Liver (tissue), 9 donors: Measurements from ENCODE around the gene ETV3. TPM values are rescaled to one million over a fixed set of nuclear protein-coding genes. Genes with fewer than 3 reads are reported as not detected.

ENCODE experiments used
- DNase-seq: peaks from one replicate; pipeline ENCODE4 v3.0.0-alpha.2; 2017; ENCODE audit warnings: low spot score
- H3K27ac ChIP-seq, 2 donors: one replicate each; pipeline ENCODE4 v1.7.0; 2013; ENCODE audit warnings: inconsistent platforms in 2 of 2, low read length in 2 of 2, control low read depth in 1 of 2, low read depth in 1 of 2, mild to moderate bottlenecking in 1 of 2
- H3K27me3 ChIP-seq, 4 donors: one replicate each; pipeline versions ENCODE4 v1.6.1 to v1.7.0; 2013; ENCODE audit warnings: low read length in 3 of 4, inconsistent platforms in 1 of 4, mild to moderate bottlenecking in 1 of 4, moderate library complexity in 1 of 4; ENCODE audit not compliant: control insufficient read depth in 4 of 4, insufficient read depth in 4 of 4
- H3K36me3 ChIP-seq, 4 donors: one replicate each; pipeline versions ENCODE4 v1.6.1 to v1.7.0; 2013; ENCODE audit warnings: low read length in 3 of 4, mild to moderate bottlenecking in 3 of 4, low read depth in 1 of 4, moderate library complexity in 1 of 4; ENCODE audit not compliant: control insufficient read depth in 4 of 4, insufficient read depth in 3 of 4
- H3K4me1 ChIP-seq, 4 donors: one replicate each; pipeline versions ENCODE4 v1.6.1 to v1.7.0; 2013; ENCODE audit warnings: low read length in 3 of 4, mild to moderate bottlenecking in 3 of 4, moderate library complexity in 1 of 4; ENCODE audit not compliant: control insufficient read depth in 4 of 4, insufficient read depth in 4 of 4
- H3K4me3 ChIP-seq, 3 donors: one replicate each; pipeline versions ENCODE4 v1.6.1 to v1.7.0; 2013; ENCODE audit warnings: low read length in 3 of 3, control low read depth in 1 of 3, low read depth in 1 of 3, mild to moderate bottlenecking in 1 of 3
- H3K9ac ChIP-seq, 2 donors: one replicate each; pipeline ENCODE4 v1.7.0; 2013; ENCODE audit warnings: low read length in 2 of 2, mild to moderate bottlenecking in 2 of 2, moderate library complexity in 2 of 2, control low read depth in 1 of 2, low read depth in 1 of 2
- H3K9me3 ChIP-seq, 4 donors: one replicate each; pipeline versions ENCODE4 v1.6.1 to v1.7.0; 2013; ENCODE audit warnings: low read length in 3 of 4; ENCODE audit not compliant: control insufficient read depth in 4 of 4
- ATF3 ChIP-seq: IDR thresholded peaks from 2 replicates; pipeline ENCODE4 v1.6.1; 2016; ENCODE audit warnings: antibody characterized with exemption
- EGR1 ChIP-seq, 2 donors: IDR thresholded peaks; 2 replicates each; pipeline ENCODE4 v1.6.1; 2016 to 2018; ENCODE audit warnings: antibody characterized with exemption in 2 of 2, low read depth in 2 of 2
- FOXA1 ChIP-seq: IDR thresholded peaks from 2 replicates; pipeline ENCODE4 v1.6.1; 2016; ENCODE audit warnings: antibody characterized with exemption
- FOXA2 ChIP-seq: IDR thresholded peaks from 2 replicates; pipeline ENCODE4 v1.6.1; 2016; ENCODE audit warnings: antibody characterized with exemption
- GABPA ChIP-seq, 2 donors: IDR thresholded peaks in 1 of 2; conservative IDR thresholded peaks in 1 of 2; 2 replicates each; pipeline ENCODE4 v1.6.1; 2016; ENCODE audit warnings: antibody characterized with exemption in 2 of 2, mild to moderate bottlenecking in 1 of 2, moderate library complexity in 1 of 2
- HNF4A ChIP-seq, 2 donors: conservative IDR thresholded peaks; 2 replicates each; pipeline ENCODE4 v1.6.1; 2016; ENCODE audit warnings: antibody characterized with exemption in 2 of 2, mild to moderate bottlenecking in 2 of 2
- HNF4G ChIP-seq: IDR thresholded peaks from 2 replicates; pipeline ENCODE4 v1.6.1; 2016; ENCODE audit warnings: antibody characterized with exemption
- JUND ChIP-seq, 2 donors: IDR thresholded peaks; 2 replicates each; pipeline ENCODE4 v1.6.1; 2016; ENCODE audit warnings: antibody characterized with exemption in 2 of 2
- MAX ChIP-seq: IDR thresholded peaks from 2 replicates; pipeline ENCODE4 v1.6.1; 2016; ENCODE audit warnings: antibody characterized with exemption
- NR2F2 ChIP-seq: IDR thresholded peaks from 2 replicates; pipeline ENCODE4 v1.6.1; 2016; ENCODE audit warnings: antibody characterized with exemption
- RXRA ChIP-seq, 2 donors: IDR thresholded peaks; 2 replicates each; pipeline ENCODE4 v1.6.1; 2017 to 2018; ENCODE audit warnings: antibody characterized with exemption in 2 of 2, mild to moderate bottlenecking in 1 of 2
- SP1 ChIP-seq: IDR thresholded peaks from 2 replicates; pipeline ENCODE4 v1.6.1; 2018; ENCODE audit warnings: antibody characterized with exemption, mild to moderate bottlenecking
- TAF1 ChIP-seq: conservative IDR thresholded peaks from 2 replicates; pipeline ENCODE4 v1.6.1; 2016; ENCODE audit warnings: antibody characterized with exemption, mild to moderate bottlenecking
- WGBS: extraction: QIAGEN DNeasy Blood & Tissue Kit; methylation state at CpG from one replicate; pipeline ENCODE4 v1.1.7; 2013; 5-methylcytosine and 5-hydroxymethylcytosine counted together
- polyA plus RNA-seq, 2 donors: library from polyadenylated mRNA; stranded (reverse) in 1 of 2; unstranded in 1 of 2; fragments of 200-250 nt in 1 of 2; fragments of >200 nt in 1 of 2; fragmentation: Nextera tagmentation in 1 of 2; extraction: Ambion mirVana in 1 of 2; gene quantifications; one replicate each; pipeline versions ENCODE4 v1.2.1 to v1.2.3, GENCODE V29; 2013 to 2015
- total RNA-seq, 2 donors: library from RNA; depleted of rRNA; stranded (reverse); fragments of >200 nt; gene quantifications; one replicate each; pipeline ENCODE4 v1.2.3, GENCODE V29; 2014
- TF ChIP-seq, protein P1 (sequence below): IDR thresholded peaks from 2 replicates; pipeline ENCODE4 v1.6.1; 2016; ENCODE audit warnings: antibody characterized with exemption, mild to moderate bottlenecking
- TF ChIP-seq, protein P2 (sequence below): fragments of 150-350 bp; IDR thresholded peaks from 2 replicates; pipeline ENCODE4 v1.5.1; 2017; ENCODE audit warnings: improper control_type of control experiment, low read depth, low read length; ENCODE audit not compliant: missing input control
- donor health status: healthy.
- donor health status: healthy.
- donor health status: healthy.
- donor health status: healthy.
- donor health status: healthy.

ETV3 gene
- total and polyA plus RNA-seq, 4 donors = 2.0 to 10.8 (median 5.3) TPM

GRCh38 chr1:157113631-157114030, 24.6 kb downstream of the ETV3 start:
- peaks cover 0 to 2% (median 2%) of the 10 kb centered on the region in 4 donors for H3K27me3 ChIP-seq

DNA sequence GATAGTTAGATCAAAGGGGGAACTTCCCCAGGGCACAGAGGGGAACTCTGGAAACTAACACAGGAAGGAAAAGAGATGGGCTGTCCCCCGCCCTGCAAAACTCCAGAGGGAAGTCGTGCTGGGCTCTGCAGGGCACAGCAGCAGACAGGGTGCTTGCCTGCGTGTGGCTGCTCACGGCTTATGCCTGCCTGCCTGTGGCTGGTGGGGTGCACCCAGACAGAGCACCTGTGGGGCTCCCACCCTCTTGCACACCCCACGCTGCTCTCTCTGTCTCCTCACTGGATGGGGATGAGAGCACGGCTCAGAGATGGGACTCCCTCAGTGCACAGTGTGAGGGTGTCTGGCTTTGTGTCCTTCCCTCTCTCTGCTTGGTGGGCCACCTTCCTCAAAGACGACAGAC, 25.1 kb downstream of the ETV3 start:
- 68% methylated on average over 7 of the region's 7 CpGs for WGBS
- no peak overlapping the region for H3K9ac ChIP-seq
- no peak for DNase-seq
- H3K4me1 ChIP-seq = peaks cover 0 to 5% (median 1%) of the 10 kb centered on the region in 4 donors
- no peaks in the 10 kb centered on the region for H3K9me3 ChIP-seq
- H3K27ac ChIP-seq = no peak overlapping the region
- no peak overlapping the region for H3K4me3 ChIP-seq
- TF ChIP-seq HNF4A (conservative IDR thresholded peaks at IDR 0.05) = no peak
- TF ChIP-seq FOXA2 = no peak
- TF ChIP-seq NR2F2 = no peak
- TF ChIP-seq SP1 = no peak
- TF ChIP-seq, protein P1, sequence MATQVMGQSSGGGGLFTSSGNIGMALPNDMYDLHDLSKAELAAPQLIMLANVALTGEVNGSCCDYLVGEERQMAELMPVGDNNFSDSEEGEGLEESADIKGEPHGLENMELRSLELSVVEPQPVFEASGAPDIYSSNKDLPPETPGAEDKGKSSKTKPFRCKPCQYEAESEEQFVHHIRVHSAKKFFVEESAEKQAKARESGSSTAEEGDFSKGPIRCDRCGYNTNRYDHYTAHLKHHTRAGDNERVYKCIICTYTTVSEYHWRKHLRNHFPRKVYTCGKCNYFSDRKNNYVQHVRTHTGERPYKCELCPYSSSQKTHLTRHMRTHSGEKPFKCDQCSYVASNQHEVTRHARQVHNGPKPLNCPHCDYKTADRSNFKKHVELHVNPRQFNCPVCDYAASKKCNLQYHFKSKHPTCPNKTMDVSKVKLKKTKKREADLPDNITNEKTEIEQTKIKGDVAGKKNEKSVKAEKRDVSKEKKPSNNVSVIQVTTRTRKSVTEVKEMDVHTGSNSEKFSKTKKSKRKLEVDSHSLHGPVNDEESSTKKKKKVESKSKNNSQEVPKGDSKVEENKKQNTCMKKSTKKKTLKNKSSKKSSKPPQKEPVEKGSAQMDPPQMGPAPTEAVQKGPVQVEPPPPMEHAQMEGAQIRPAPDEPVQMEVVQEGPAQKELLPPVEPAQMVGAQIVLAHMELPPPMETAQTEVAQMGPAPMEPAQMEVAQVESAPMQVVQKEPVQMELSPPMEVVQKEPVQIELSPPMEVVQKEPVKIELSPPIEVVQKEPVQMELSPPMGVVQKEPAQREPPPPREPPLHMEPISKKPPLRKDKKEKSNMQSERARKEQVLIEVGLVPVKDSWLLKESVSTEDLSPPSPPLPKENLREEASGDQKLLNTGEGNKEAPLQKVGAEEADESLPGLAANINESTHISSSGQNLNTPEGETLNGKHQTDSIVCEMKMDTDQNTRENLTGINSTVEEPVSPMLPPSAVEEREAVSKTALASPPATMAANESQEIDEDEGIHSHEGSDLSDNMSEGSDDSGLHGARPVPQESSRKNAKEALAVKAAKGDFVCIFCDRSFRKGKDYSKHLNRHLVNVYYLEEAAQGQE = no peak
- no peak for TF ChIP-seq JUND (IDR thresholded peaks at IDR 0.05)
- TF ChIP-seq MAX = no peak
- no peak for TF ChIP-seq GABPA (IDR thresholded peaks at IDR 0.05 in 1 of 2, conservative IDR thresholded peaks at IDR 0.05 in 1 of 2)
- TF ChIP-seq FOXA1 = no peak
- no peak for TF ChIP-seq HNF4G
- no peak for TF ChIP-seq TAF1
- TF ChIP-seq, protein P2, sequence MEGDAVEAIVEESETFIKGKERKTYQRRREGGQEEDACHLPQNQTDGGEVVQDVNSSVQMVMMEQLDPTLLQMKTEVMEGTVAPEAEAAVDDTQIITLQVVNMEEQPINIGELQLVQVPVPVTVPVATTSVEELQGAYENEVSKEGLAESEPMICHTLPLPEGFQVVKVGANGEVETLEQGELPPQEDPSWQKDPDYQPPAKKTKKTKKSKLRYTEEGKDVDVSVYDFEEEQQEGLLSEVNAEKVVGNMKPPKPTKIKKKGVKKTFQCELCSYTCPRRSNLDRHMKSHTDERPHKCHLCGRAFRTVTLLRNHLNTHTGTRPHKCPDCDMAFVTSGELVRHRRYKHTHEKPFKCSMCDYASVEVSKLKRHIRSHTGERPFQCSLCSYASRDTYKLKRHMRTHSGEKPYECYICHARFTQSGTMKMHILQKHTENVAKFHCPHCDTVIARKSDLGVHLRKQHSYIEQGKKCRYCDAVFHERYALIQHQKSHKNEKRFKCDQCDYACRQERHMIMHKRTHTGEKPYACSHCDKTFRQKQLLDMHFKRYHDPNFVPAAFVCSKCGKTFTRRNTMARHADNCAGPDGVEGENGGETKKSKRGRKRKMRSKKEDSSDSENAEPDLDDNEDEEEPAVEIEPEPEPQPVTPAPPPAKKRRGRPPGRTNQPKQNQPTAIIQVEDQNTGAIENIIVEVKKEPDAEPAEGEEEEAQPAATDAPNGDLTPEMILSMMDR = no peak
- TF ChIP-seq RXRA (IDR thresholded peaks at IDR 0.05) = no peak
- no peaks in the 10 kb centered on the region for H3K36me3 ChIP-seq
- H3K27me3 ChIP-seq = peaks cover 0 to 2% (median 2%) of the 10 kb centered on the region in 4 donors

More at GRCh38 chr1:157113631-157114030, 24.6 kb downstream of the ETV3 start:
- DNase-seq = no peak
- no peak overlapping the region for H3K4me3 ChIP-seq
- no peaks in the 10 kb centered on the region for H3K9me3 ChIP-seq
- H3K9ac ChIP-seq = no peak overlapping the region
- H3K4me1 ChIP-seq = peaks cover 0 to 5% (median 1%) of the 10 kb centered on the region in 4 donors
- no peaks in the 10 kb centered on the region for H3K36me3 ChIP-seq
- WGBS = 89% methylated on average over 3 of the region's 3 CpGs
- no peak overlapping the region for H3K27ac ChIP-seq
- no peak for TF ChIP-seq EGR1 (IDR thresholded peaks at IDR 0.05; ENCODE audit: low read depth in 2 of 2)
- TF ChIP-seq SP1 = no peak
- no peak for TF ChIP-seq TAF1
- TF ChIP-seq RXRA (IDR thresholded peaks at IDR 0.05) = no peak
- TF ChIP-seq, protein P2 = no peak
- TF ChIP-seq MAX = no peak
- no peak for TF ChIP-seq HNF4A (conservative IDR thresholded peaks at IDR 0.05)
- TF ChIP-seq ATF3 = no peak
- no peak for TF ChIP-seq HNF4G
- TF ChIP-seq GABPA (IDR thresholded peaks at IDR 0.05 in 1 of 2, conservative IDR thresholded peaks at IDR 0.05 in 1 of 2) = no peak
